Activated T-cell treated with anti-CD3 and anti-CD28 coated beads, Interleukin-2, amount 50 U/mL, for 24 hours (primary cell): ENCODE results near the gene DIABLO.
A peak's percentile ranks its signal among the peaks of the same experiment; 100 is the strongest.

Source experiments
- DNase-seq: peaks from one replicate; pipeline ENCODE4 v3.0.0-alpha.2; 2020
- H3K27ac Mint-ChIP-seq: 2 replicates; pipeline ENCODE4 v1.8.0; 2020; ENCODE audit warnings: mild to moderate bottlenecking, mixed read lengths
- H3K27me3 Mint-ChIP-seq: 2 replicates; pipeline ENCODE4 v1.8.0; 2020; ENCODE audit warnings: mixed read lengths
- H3K36me3 Mint-ChIP-seq: 2 replicates; pipeline ENCODE4 v1.8.0; 2020; ENCODE audit warnings: low read depth, mixed read lengths
- H3K4me1 Mint-ChIP-seq: 2 replicates; pipeline ENCODE4 v1.8.0; 2020; ENCODE audit warnings: low read depth, mixed read lengths
- H3K4me3 Mint-ChIP-seq: 2 replicates; pipeline ENCODE4 v1.8.0; 2020; ENCODE audit warnings: mild to moderate bottlenecking, moderate library complexity, mixed read lengths
- H3K9me3 Mint-ChIP-seq: 2 replicates; pipeline ENCODE4 v1.8.0; 2020; ENCODE audit warnings: mixed read lengths

The DIABLO gene

GRCh38 chr12:122166422-122167349 lies 59.2 kb downstream of the DIABLO start:
- Mint-ChIP-seq H3K4me3 (peak overlapping the region; percentile 16), H3K27ac (peak overlapping the region; percentile 72)
- DNase-seq = peak; percentile 60

GRCh38 chr12:122162976-122163375 lies 62.9 kb downstream of the DIABLO start:
- Mint-ChIP-seq H3K4me1 (peaks cover 24% of the 10 kb centered on the region), H3K27me3 (peaks cover 15% of the 10 kb centered on the region), H3K27ac (no peak overlapping the region), H3K36me3 (no peaks in the 10 kb centered on the region), H3K9me3 (no peaks in the 10 kb centered on the region), H3K4me3 (no peak overlapping the region)
- no peak for DNase-seq

More at GRCh38 chr12:122166422-122167349, 59.2 kb downstream of the DIABLO start:
- H3K4me1 Mint-ChIP-seq = peaks cover 21% of the 10 kb centered on the region
- H3K27me3 Mint-ChIP-seq = peaks cover 20% of the 10 kb centered on the region
- H3K36me3 Mint-ChIP-seq = no peaks in the 10 kb centered on the region
- no peaks in the 10 kb centered on the region for H3K9me3 Mint-ChIP-seq

GRCh38 chr12:122161682-122162081 lies 64.2 kb downstream of the DIABLO start:
- no peaks in the 10 kb centered on the region for H3K36me3 Mint-ChIP-seq
- H3K27me3 Mint-ChIP-seq = peaks cover 7% of the 10 kb centered on the region
- peaks cover 16% of the 10 kb centered on the region for H3K4me1 Mint-ChIP-seq
- no peak for DNase-seq
- H3K4me3 Mint-ChIP-seq = no peak overlapping the region
- no peak overlapping the region for H3K27ac Mint-ChIP-seq
- no peaks in the 10 kb centered on the region for H3K9me3 Mint-ChIP-seq

- Mint-ChIP-seq H3K36me3 (no peaks in the 10 kb centered on the region), H3K27ac (no peak overlapping the region), H3K4me1 (peaks cover 12% of the 10 kb centered on the region), H3K4me3 (no peak overlapping the region), H3K9me3 (no peaks in the 10 kb centered on the region), H3K27me3 (peaks cover 7% of the 10 kb centered on the region)
- no peak for DNase-seq
These were observed 65.1 kb downstream of the DIABLO start for GRCh38 chr12:122160761-122161160.

GRCh38 chr12:122159882-122160281 lies 66.0 kb downstream of the DIABLO start:
- H3K27ac Mint-ChIP-seq = no peak overlapping the region
- DNase-seq = no peak
- H3K27me3 Mint-ChIP-seq = peaks cover 4% of the 10 kb centered on the region
- no peak overlapping the region for H3K4me3 Mint-ChIP-seq
- H3K4me1 Mint-ChIP-seq = peaks cover 12% of the 10 kb centered on the region
- H3K9me3 Mint-ChIP-seq = no peaks in the 10 kb centered on the region
- H3K36me3 Mint-ChIP-seq = no peaks in the 10 kb centered on the region

- no peak overlapping the region for H3K4me3 Mint-ChIP-seq
- no peaks in the 10 kb centered on the region for H3K36me3 Mint-ChIP-seq
- no peak for DNase-seq
- H3K27ac Mint-ChIP-seq = no peak overlapping the region
- peaks cover 12% of the 10 kb centered on the region for H3K4me1 Mint-ChIP-seq
- no peaks in the 10 kb centered on the region for H3K27me3 Mint-ChIP-seq
- no peaks in the 10 kb centered on the region for H3K9me3 Mint-ChIP-seq
These were observed 67.1 kb downstream of the DIABLO start for GRCh38 chr12:122158700-122159285.
